Smooth muscle cell (in vitro differentiated cells): ENCODE data around the gene RARG. TPM values are rescaled to one million over a fixed set of nuclear protein-coding genes. Genes with fewer than 3 reads are reported as not detected.
A peak's percentile ranks its signal among the peaks of the same experiment; 100 is the strongest.

Experiments
- DNase-seq: peaks from one replicate; lab custom pipeline; 2025; ENCODE audit not compliant: unreplicated experiment; lab: John Stamatoyannopoulos, UW
- H2AFZ ChIP-seq: fragments of 200-600 bp; sonication (generic); 2 replicates; pipeline ENCODE4 v1.6.0; 2016; ENCODE audit warnings: antibody characterized with exemption, low read depth, mild to moderate bottlenecking
- H3F3A ChIP-seq: fragments of 200-600 bp; sonication (generic); 2 replicates; pipeline ENCODE4 v1.6.0; 2017; ENCODE audit warnings: antibody characterized with exemption, low read depth
- H3K27ac ChIP-seq: fragments of 200-600 bp; sonication (generic); 2 replicates; pipeline ENCODE4 v1.5.1; 2016; ENCODE audit warnings: low read depth, mild to moderate bottlenecking
- H3K27me3 ChIP-seq: fragments of 200-600 bp; sonication (generic); 2 replicates; pipeline ENCODE4 v1.6.1; 2016; ENCODE audit warnings: low read depth, mild to moderate bottlenecking
- H3K36me3 ChIP-seq: fragments of 200-600 bp; sonication (generic); 2 replicates; pipeline ENCODE4 v1.5.1; 2016; ENCODE audit warnings: low read depth
- H3K4me1 ChIP-seq: fragments of 200-600 bp; sonication (generic); 2 replicates; pipeline ENCODE4 v1.5.1; 2016; ENCODE audit warnings: low read depth
- H3K4me2 ChIP-seq: fragments of 200-600 bp; sonication (generic); 2 replicates; pipeline ENCODE4 v1.6.0; 2016; ENCODE audit warnings: mild to moderate bottlenecking
- H3K4me3 ChIP-seq: fragments of 200-600 bp; sonication (generic); 2 replicates; pipeline ENCODE4 v1.5.1; 2016; ENCODE audit warnings: mild to moderate bottlenecking
- H3K79me2 ChIP-seq: fragments of 200-600 bp; sonication (generic); 2 replicates; pipeline ENCODE4 v1.6.0; 2016; ENCODE audit warnings: low read depth, mild to moderate bottlenecking
- H3K9ac ChIP-seq: fragments of 200-600 bp; sonication (generic); 2 replicates; pipeline ENCODE4 v1.6.0; 2016; ENCODE audit warnings: low read depth
- H3K9me3 ChIP-seq: fragments of 200-600 bp; sonication (generic); replicated peaks from 2 replicates; pipeline ENCODE4 v1.5.1; 2016; ENCODE audit warnings: low read depth
- H4K20me1 ChIP-seq: fragments of 200-600 bp; sonication (generic); 2 replicates; pipeline ENCODE4 v1.6.0; 2016; ENCODE audit warnings: low read depth
- WGBS: methylation state at CpG from one replicate; pipeline ENCODE4 v1.1.7; 2016; ENCODE audit warnings: low lambda C conversion rate; 5-methylcytosine and 5-hydroxymethylcytosine counted together
- polyA plus RNA-seq: library from polyadenylated mRNA; unstranded; fragments of >200 nt; fragmentation: Nextera tagmentation; extraction: Ambion mirVana; gene quantifications from 2 replicates; pipeline ENCODE4 v1.2.1, GENCODE V29; 2016
- total RNA-seq: library from RNA; depleted of rRNA; stranded (reverse); fragments of >200 nt; gene quantifications from 2 replicates; pipeline ENCODE4 v1.2.3, GENCODE V29; 2014
- TF ChIP-seq, protein P1 (sequence below): fragments of 200-600 bp; sonication (generic); IDR thresholded peaks from 2 replicates; pipeline ENCODE4 v1.5.1; 2017; ENCODE audit warnings: borderline replicate concordance, mild to moderate bottlenecking, antibody characterized with exemption; ENCODE audit not compliant: insufficient read depth, poor library complexity, severe bottlenecking

The RARG gene
- total and polyA plus RNA-seq, 2 experiments from 2014 or later: 21.8 to 32.9 TPM

DNA sequence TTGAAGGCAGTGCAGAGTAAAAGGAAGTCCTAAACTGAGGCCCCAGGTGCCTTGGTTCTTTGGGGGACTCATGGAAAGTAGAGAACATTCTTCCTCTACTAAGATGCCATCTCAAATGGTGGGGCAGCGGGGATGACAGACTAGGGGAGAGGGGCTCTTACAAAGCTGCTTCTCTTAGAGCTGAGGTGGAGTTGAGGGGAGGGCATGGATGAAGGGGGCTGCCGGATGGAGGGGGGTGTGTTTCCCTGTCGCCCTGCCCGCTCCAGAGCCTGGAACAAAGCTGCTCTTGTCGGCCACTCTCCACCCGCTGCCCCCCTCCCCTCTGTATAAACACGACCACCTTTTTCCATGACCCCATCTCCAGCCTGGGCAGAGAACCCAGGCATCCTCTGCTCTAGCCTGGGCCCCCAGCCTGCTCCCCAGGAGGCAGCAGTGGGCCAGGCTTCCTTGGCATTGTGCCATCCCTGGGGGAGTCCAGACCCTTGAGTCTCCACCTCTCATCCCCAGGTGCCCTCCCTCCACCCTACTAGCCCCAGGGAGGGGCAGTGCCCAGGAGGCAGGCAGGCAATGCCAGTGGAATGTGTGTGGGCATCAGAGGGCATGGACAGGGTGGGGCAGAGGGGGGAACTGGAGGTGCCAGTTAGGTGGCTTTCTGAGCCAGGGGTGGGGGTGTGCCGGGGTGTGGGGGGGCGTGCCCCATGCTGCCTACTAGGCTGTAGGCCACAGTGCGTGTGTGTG lies 1.7 kb downstream of the RARG start:
- H3K9ac ChIP-seq: no peak overlapping the region
- TF ChIP-seq, protein P1, sequence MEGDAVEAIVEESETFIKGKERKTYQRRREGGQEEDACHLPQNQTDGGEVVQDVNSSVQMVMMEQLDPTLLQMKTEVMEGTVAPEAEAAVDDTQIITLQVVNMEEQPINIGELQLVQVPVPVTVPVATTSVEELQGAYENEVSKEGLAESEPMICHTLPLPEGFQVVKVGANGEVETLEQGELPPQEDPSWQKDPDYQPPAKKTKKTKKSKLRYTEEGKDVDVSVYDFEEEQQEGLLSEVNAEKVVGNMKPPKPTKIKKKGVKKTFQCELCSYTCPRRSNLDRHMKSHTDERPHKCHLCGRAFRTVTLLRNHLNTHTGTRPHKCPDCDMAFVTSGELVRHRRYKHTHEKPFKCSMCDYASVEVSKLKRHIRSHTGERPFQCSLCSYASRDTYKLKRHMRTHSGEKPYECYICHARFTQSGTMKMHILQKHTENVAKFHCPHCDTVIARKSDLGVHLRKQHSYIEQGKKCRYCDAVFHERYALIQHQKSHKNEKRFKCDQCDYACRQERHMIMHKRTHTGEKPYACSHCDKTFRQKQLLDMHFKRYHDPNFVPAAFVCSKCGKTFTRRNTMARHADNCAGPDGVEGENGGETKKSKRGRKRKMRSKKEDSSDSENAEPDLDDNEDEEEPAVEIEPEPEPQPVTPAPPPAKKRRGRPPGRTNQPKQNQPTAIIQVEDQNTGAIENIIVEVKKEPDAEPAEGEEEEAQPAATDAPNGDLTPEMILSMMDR: no peak
- no peak for DNase-seq
- H3K4me3 ChIP-seq: no peak overlapping the region
- H3K27me3 ChIP-seq: no peaks in the 10 kb centered on the region
- WGBS: 82% methylated on average over 5 of the region's 10 CpGs
- peak overlapping the region; percentile 44 for H3K4me2 ChIP-seq
- no peak overlapping the region for H2AFZ ChIP-seq
- no peaks in the 10 kb centered on the region for H3K36me3 ChIP-seq
- H3K4me1 ChIP-seq: peaks cover 42% of the 10 kb centered on the region
- H3F3A ChIP-seq: peaks cover 11% of the 10 kb centered on the region
- peaks cover 7% of the 10 kb centered on the region for H3K79me2 ChIP-seq
- H4K20me1 ChIP-seq: no peaks in the 10 kb centered on the region
- H3K9me3 ChIP-seq: no peaks in the 10 kb centered on the region
- peak overlapping the region; percentile 35 for H3K27ac ChIP-seq

DNA sequence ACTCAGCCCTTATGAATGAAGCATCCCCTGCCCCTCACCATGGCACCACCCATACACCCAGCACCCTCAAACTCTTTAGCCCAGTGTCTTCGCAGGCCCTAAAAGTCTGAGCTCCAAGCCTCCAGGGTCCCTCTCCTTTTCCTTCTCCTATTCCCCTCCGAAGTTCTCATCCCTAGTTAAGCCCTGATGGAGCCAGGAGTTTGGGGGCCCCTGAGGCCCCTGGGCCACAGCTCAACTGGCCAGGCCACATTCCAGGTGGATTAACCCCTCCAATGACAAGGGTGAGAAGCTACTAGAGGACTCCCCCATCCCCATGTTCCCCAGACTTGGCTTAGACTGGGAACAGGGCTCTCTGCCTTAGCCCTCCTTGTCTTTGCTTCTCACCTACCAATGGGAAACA lies 2.6 kb downstream of the RARG start:
- H4K20me1 ChIP-seq: no peaks in the 10 kb centered on the region
- H3K27me3 ChIP-seq: no peaks in the 10 kb centered on the region
- H3K9ac ChIP-seq: no peak overlapping the region
- no peak overlapping the region for H3K4me3 ChIP-seq
- WGBS: 78% methylated on average over 2 of the region's 2 CpGs
- peaks cover 14% of the 10 kb centered on the region for H3F3A ChIP-seq
- H3K4me1 ChIP-seq: peaks cover 43% of the 10 kb centered on the region
- H3K4me2 ChIP-seq: no peak overlapping the region
- TF ChIP-seq, protein P1: no peak
- H3K36me3 ChIP-seq: no peaks in the 10 kb centered on the region
- H3K79me2 ChIP-seq: peaks cover 7% of the 10 kb centered on the region
- no peak for DNase-seq
- peak overlapping the region; percentile 35 for H3K27ac ChIP-seq
- H2AFZ ChIP-seq: no peak overlapping the region
- no peaks in the 10 kb centered on the region for H3K9me3 ChIP-seq

DNA sequence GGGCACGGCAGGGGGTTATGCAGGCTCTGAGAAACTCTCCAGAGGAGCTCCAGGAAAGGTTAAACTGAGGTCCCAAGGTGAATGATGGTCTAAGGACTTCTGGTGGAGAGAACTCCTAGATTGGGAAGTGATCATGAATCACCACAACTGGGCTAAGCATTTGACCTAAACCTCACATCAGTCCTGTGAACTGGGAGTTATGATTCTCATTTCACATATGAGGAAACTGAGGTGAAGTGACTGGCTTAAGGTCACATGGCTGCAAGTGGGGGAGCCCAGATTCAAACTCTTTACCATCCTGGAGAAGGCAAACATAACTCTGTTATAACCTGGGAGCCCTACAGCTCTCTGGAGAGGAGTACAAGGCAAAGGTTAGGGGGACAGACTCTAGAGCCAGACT lies 4.2 kb downstream of the RARG start:
- no peak overlapping the region for H3K27ac ChIP-seq
- H3K36me3 ChIP-seq: no peaks in the 10 kb centered on the region
- no peak overlapping the region for H2AFZ ChIP-seq
- H3K79me2 ChIP-seq: peaks cover 7% of the 10 kb centered on the region
- peaks cover 22% of the 10 kb centered on the region for H3F3A ChIP-seq
- H4K20me1 ChIP-seq: no peaks in the 10 kb centered on the region
- no peaks in the 10 kb centered on the region for H3K9me3 ChIP-seq
- 100% methylated on average over 1 of the region's 1 CpG for WGBS
- H3K4me1 ChIP-seq: peaks cover 43% of the 10 kb centered on the region
- no peak overlapping the region for H3K4me3 ChIP-seq
- H3K9ac ChIP-seq: no peak overlapping the region
- DNase-seq: no peak
- TF ChIP-seq, protein P1: no peak
- no peaks in the 10 kb centered on the region for H3K27me3 ChIP-seq
- H3K4me2 ChIP-seq: no peak overlapping the region

DNA sequence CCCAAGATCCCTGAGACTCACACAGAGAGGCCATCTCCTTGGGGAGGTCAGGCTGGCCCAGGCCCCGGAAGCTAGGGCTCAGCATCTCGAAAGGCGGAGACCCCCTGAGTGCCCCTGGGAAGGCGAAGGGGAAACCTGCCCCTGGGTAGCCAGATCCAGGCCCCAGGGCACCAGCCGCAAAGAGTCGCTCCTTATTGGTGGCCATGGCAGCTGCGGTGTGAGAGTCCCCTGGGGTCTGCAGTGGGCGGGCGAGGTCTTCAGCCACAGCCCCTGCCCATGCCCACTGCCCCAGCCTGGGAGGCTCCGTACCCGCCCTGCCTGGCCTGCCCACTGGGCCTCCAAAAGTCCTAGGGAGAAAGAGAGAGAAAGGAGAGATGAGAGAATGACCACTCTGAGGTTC lies 4.7 kb downstream of the RARG start:
- TF ChIP-seq, protein P1: no peak
- WGBS: 98% methylated on average over 11 of the region's 11 CpGs

More for the DNA sequence above, 4.7 kb downstream of the RARG start:
- peaks cover 7% of the 10 kb centered on the region for H3K79me2 ChIP-seq
- no peaks in the 10 kb centered on the region for H4K20me1 ChIP-seq
- no peak overlapping the region for H3K27ac ChIP-seq
- no peaks in the 10 kb centered on the region for H3K27me3 ChIP-seq
- peaks cover 22% of the 10 kb centered on the region for H3F3A ChIP-seq
- H3K4me1 ChIP-seq: peaks cover 43% of the 10 kb centered on the region
- H3K36me3 ChIP-seq: no peaks in the 10 kb centered on the region
- no peak overlapping the region for H3K4me2 ChIP-seq
- H3K4me3 ChIP-seq: no peak overlapping the region
- H3K9me3 ChIP-seq: no peaks in the 10 kb centered on the region
- DNase-seq: no peak
- no peak overlapping the region for H2AFZ ChIP-seq
- H3K9ac ChIP-seq: no peak overlapping the region
